NCI-H146 (cell line): ENCODE results near the gene DCLK1.
"Not testable (repeated sequence)": the region's sequence is repeated elsewhere in the genome, so short reads cannot be mapped to it uniquely, and the experiment has no call there.

Source experiments
- DNase-seq: peaks from one replicate; lab custom pipeline; 2025; lab: John Stamatoyannopoulos, UW

Gene DCLK1

GRCh38 chr13:35984776-35985453, 146.3 kb downstream of the DCLK1 start:
- peak; percentile 97 for DNase-seq

- peak; percentile 34 for DNase-seq
These were observed 146.9 kb downstream of the DCLK1 start for GRCh38 chr13:35984287-35984686.

GRCh38 chr13:35983703-35984102, 147.5 kb downstream of the DCLK1 start:
- DNase-seq = not testable (repeated sequence)

GRCh38 chr13:35983206-35983605, 148.0 kb downstream of the DCLK1 start:
- peak; percentile 16 for DNase-seq

GRCh38 chr13:35979361-35979951, 151.7 kb downstream of the DCLK1 start:
- no peak for DNase-seq

- DNase-seq = peak; percentile 51
These were observed 152.4 kb downstream of the DCLK1 start for GRCh38 chr13:35978607-35979316.

GRCh38 chr13:35977060-35977459, 154.1 kb downstream of the DCLK1 start:
- DNase-seq = no peak

- DNase-seq = no peak
These were observed 155.1 kb downstream of the DCLK1 start for GRCh38 chr13:35976126-35976525.

GRCh38 chr13:35966951-35967350, 164.2 kb downstream of the DCLK1 start:
- not testable (repeated sequence) for DNase-seq

GRCh38 chr13:35966024-35966423, 165.2 kb downstream of the DCLK1 start:
- DNase-seq = no peak

GRCh38 chr13:35965226-35965927, 165.8 kb downstream of the DCLK1 start:
- DNase-seq = no peak

- DNase-seq = no peak
These were observed 166.4 kb downstream of the DCLK1 start for GRCh38 chr13:35964863-35965180.

- DNase-seq = no peak
These were observed 166.9 kb downstream of the DCLK1 start for GRCh38 chr13:35964011-35964862.

- DNase-seq = no peak
These were observed 169.5 kb downstream of the DCLK1 start for GRCh38 chr13:35961461-35962220.

GRCh38 chr13:35961002-35961401, 170.2 kb downstream of the DCLK1 start:
- DNase-seq = no peak

- DNase-seq = no peak
These were observed 173.2 kb downstream of the DCLK1 start for GRCh38 chr13:35957996-35958395.

- no peak for DNase-seq
These were observed 173.9 kb downstream of the DCLK1 start for GRCh38 chr13:35957241-35957731.

- DNase-seq = no peak
These were observed 175.1 kb downstream of the DCLK1 start for GRCh38 chr13:35956074-35956473.

- DNase-seq = no peak
These were observed 177.0 kb downstream of the DCLK1 start for GRCh38 chr13:35954207-35954560.

- DNase-seq = peak; percentile 97
These were observed 177.5 kb downstream of the DCLK1 start for GRCh38 chr13:35953537-35954206.
